ENCODE results near the gene CD109.

CD109 gene

DNA sequence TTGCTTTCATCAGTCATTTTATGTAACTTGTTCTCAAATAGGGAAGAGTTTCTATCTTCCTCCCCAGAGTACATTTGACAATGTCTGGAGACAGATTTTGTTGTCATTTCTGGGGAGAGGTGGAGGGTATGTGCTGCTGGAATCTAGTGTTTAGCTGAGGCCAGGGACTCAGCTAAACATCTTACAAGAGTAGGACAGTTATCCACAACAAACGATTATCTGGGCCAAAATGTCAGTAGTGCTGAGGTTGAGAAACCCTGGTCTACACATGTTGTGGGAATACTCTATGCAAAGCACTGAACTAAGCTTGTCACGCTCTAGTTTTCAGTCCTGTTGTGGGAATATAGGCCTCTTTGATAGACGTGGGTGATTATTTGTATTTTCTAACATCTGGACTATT, 171.4 kb downstream of the CD109 start:
- no peak for DNase-seq

GRCh38 chr6:73870907-73871306, 174.9 kb downstream of the CD109 start:
- DNase-seq: no peak

GRCh38 chr6:73873081-73873480, 177.1 kb downstream of the CD109 start:
- no peak for DNase-seq

Data from NCI-H2081 treated with DMSO at 0.1 percent for 48 hours (cell line).